DMS53 treated with DMSO at 0.1 percent for 48 hours (cell line): ENCODE measurements around the gene EXPH5.
A peak's percentile ranks its signal among the peaks of the same experiment; 100 is the strongest.
"Not testable (repeated sequence)": the region's sequence is repeated elsewhere in the genome, so short reads cannot be mapped to it uniquely, and the experiment has no call there.

Source experiments
- DNase-seq: peaks from one replicate; lab custom pipeline; 2025; ENCODE audit not compliant: unreplicated experiment; lab: John Stamatoyannopoulos, UW

Gene EXPH5

GRCh38 chr11:108606495-108607160 is 13.1 kb upstream of the EXPH5 start:
- DNase-seq, result no peak

- no peak for DNase-seq
Observed at GRCh38 chr11:108606070-108606469, 12.5 kb upstream of the EXPH5 start.

- not testable (repeated sequence) for DNase-seq
Observed at GRCh38 chr11:108602818-108603217, 9.2 kb upstream of the EXPH5 start.

- no peak for DNase-seq
Observed at GRCh38 chr11:108601150-108601549, 7.6 kb upstream of the EXPH5 start.

- no peak for DNase-seq
Observed at GRCh38 chr11:108599978-108600377, 6.4 kb upstream of the EXPH5 start.

GRCh38 chr11:108597736-108598355 is 4.3 kb upstream of the EXPH5 start:
- DNase-seq, result no peak

GRCh38 chr11:108596701-108597100 is 3.1 kb upstream of the EXPH5 start:
- no peak for DNase-seq

- no peak for DNase-seq
Observed at GRCh38 chr11:108593923-108594434, 411 bp upstream of the EXPH5 start.

GRCh38 chr11:108592591-108593213 is 866 bp downstream of the EXPH5 start:
- DNase-seq, result no peak

- no peak for DNase-seq
Observed at GRCh38 chr11:108591893-108592292, 1.7 kb downstream of the EXPH5 start.

GRCh38 chr11:108589136-108589535 is 4.4 kb downstream of the EXPH5 start:
- no peak for DNase-seq

GRCh38 chr11:108588287-108588686 is 5.3 kb downstream of the EXPH5 start:
- DNase-seq, result no peak

GRCh38 chr11:108587109-108587508 is 6.5 kb downstream of the EXPH5 start:
- no peak for DNase-seq

GRCh38 chr11:108586600-108586999 is 7.0 kb downstream of the EXPH5 start:
- peak; percentile 73 for DNase-seq

GRCh38 chr11:108586185-108586584 is 7.4 kb downstream of the EXPH5 start:
- not testable (repeated sequence) for DNase-seq

GRCh38 chr11:108584973-108585372 is 8.6 kb downstream of the EXPH5 start:
- DNase-seq, result no peak

- no peak for DNase-seq
Observed at GRCh38 chr11:108580645-108581044, 12.9 kb downstream of the EXPH5 start.

- no peak for DNase-seq
Observed at GRCh38 chr11:108580043-108580442, 13.5 kb downstream of the EXPH5 start.

- no peak for DNase-seq
Observed at GRCh38 chr11:108576523-108576922, 17.0 kb downstream of the EXPH5 start.

- no peak for DNase-seq
Observed at GRCh38 chr11:108574675-108575074, 18.9 kb downstream of the EXPH5 start.

GRCh38 chr11:108571001-108571400 is 22.6 kb downstream of the EXPH5 start:
- DNase-seq, result no peak

GRCh38 chr11:108569896-108570295 is 23.7 kb downstream of the EXPH5 start:
- no peak for DNase-seq
